ENCODE results near the gene TNFRSF12A.
A peak's percentile ranks its signal among the peaks of the same experiment; 100 is the strongest.
"Not testable (repeated sequence)": the region's sequence is repeated elsewhere in the genome, so short reads cannot be mapped to it uniquely, and the experiment has no call there.

TNFRSF12A gene

DNA sequence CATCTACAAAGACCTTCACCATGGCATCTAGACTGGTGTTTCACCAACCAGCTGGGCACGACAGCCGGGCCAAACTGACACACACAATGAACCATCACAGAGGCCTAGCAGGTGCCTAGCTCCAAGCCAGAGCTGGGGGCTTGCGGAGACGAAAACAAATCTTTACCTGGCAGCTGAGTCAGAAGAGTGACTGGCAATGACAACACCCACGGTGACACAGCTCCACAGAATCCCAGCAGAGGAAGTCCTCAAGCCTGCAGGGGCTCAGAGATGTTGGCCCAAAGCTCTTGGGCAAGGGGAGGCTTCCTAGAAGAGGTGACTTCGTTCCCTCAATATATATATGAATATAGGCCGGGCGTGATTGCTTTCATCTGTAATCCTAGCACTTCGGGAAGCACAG is 31.3 kb downstream of the TNFRSF12A start:
- no peak for DNase-seq

DNA sequence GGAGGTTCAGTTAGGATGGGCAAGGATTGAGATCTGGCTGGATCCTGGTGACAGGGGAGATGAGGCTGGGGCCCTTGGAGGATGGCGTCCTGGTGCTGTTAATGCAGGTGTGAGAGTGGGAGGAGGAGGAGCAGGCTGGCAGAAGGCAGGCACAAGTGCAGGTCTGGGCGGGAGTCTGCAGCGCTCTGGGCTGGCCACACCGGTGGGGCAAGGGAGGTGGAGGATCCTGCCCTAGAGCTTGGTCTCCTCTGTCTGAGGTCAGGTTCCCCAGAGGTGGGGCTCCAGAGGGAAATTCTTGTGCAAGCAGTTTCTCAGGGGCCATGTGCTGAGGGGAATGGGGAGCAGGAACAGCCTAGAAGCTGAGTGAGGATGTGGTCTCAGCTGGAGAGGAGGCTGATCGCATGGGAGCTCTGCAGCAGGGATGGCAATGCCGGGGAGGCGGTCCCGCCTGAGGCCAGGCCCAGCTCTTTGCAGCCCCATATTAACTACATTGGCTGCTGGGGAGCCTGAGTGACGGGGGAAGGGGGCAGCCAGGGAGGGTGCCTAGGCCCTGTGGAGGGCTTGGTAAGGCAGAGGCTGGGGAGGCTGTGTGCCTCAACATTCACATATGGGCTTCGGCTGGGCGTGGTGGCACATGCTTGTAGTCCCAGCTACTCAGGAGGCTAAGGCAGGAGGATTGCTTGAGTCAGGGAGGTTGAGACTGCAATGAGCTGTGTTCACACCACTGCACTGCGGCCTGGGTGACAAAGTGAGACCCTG is 32.6 kb downstream of the TNFRSF12A start:
- not testable (repeated sequence) for DNase-seq

DNA sequence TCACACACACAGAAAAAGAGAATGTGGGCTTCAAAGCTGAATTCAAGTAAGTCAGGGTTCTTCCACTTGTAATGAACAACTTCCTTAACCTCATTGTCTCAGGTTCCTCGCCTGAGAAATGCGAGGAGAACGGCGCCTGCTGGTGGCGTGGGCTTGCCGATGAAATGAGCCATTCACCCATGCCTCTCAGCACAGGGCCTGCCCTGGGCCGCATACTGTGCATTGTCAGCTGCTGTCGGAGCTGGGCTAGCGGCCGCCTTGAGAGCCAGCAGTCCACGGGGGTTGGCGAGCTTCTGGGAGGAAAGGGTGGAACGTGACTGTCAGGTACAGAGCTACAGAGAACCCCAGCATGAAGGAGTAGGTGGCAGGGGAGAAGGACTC is 33.2 kb downstream of the TNFRSF12A start:
- not testable (repeated sequence) for DNase-seq

GRCh38 chr16:3054965-3055733 is 35.0 kb downstream of the TNFRSF12A start:
- no peak for DNase-seq

GRCh38 chr16:3055734-3056115 is 35.6 kb downstream of the TNFRSF12A start:
- DNase-seq, result not testable (repeated sequence)

- DNase-seq, result no peak
These were observed 36.4 kb downstream of the TNFRSF12A start for GRCh38 chr16:3056336-3057180.

- no peak for DNase-seq
These were observed 37.3 kb downstream of the TNFRSF12A start for GRCh38 chr16:3057181-3058138.

DNA sequence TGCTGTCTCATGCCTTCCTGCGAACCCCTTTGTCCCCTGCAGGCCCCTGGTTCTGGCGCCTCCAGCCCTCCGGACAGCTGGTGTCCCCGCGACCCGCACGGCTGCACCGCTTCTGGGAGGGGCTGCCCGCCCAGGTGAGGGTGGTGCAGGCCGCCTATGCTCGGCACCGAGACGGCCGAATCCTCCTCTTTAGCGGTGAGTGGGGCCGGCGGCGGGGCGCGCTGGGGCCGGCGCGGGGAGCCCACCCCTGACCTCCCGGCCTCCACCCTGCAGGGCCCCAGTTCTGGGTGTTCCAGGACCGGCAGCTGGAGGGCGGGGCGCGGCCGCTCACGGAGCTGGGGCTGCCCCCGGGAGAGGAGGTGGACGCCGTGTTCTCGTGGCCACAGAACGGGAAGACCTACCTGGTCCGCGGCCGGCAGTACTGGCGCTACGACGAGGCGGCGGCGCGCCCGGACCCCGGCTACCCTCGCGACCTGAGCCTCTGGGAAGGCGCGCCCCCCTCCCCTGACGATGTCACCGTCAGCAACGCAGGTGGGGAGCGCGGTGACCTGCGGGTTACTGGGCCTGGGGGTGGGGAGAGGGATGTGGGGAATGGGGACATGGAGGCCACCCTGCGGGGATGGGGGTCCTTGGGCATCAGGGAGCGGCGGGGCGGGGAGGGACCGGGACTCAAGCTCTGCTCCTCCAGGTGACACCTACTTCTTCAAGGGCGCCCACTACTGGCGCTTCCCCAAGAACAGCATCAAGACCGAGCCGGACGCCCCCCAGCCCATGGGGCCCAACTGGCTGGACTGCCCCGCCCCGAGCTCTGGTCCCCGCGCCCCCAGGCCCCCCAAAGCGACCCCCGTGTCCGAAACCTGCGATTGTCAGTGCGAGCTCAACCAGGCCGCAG is 38.2 kb downstream of the TNFRSF12A start:
- peak; percentile 57 for DNase-seq

- peak; percentile 88 for DNase-seq
These were observed 39.0 kb downstream of the TNFRSF12A start for GRCh38 chr16:3059041-3059722.

- no peak for DNase-seq
These were observed 39.6 kb downstream of the TNFRSF12A start for GRCh38 chr16:3059723-3060242.

DNA sequence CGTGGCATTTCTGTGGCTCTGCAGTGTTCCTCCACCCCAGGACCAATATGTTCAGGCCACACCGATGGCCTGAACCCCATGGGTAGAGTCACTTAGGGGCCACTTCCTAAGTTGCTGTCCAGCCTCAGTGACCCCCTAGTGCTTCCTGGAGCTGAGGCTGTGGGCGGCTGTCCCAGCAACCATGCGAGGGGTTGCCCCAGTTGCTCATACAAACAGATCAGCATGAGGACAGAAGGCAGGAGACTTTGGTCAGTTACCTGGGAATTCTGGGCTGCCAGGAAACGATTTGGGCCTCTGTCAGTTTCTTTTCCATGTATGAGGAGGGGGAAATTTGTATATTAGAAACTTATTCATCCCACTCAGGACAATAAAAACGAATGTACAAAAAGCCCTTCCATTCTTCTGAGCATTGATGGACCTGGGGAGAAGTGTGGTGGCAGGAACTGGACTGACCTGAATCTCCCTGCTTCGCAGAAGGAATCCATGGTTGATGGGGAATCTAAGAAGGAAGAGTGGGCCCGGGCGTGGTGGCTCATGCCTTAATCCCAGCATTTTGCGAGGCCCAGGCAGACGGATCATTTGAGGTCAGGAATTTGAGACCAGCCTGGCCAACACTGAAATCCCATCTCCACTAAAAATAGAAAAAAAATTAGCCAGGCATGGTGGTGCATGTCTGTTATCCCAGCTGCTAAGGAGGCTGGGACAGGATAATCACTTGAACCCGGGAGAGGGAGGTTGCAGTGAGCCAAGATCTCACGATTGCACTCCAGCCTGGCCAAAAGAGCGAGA is 40.4 kb downstream of the TNFRSF12A start:
- no peak for DNase-seq

DNA sequence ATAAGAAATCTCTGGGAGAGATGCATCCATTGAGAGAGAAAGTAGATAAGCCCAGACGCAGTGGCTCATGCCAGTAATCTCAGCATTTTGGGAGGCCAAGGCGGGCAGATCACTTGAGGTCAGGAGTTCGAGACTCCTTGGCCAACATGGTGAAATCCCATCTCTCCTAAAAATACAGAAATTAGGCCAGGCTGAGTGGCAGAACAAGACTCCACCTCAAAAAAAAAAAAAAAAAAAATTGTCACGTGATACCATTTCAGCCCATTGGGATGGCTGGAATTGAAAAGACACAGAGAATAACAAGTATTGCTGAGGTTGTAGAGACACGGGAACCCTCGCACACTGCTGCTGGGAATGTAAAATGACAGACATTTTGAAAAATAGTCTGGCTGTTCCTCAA is 42.4 kb downstream of the TNFRSF12A start:
- DNase-seq, result no peak

GRCh38 chr16:3063625-3064386 is 43.6 kb downstream of the TNFRSF12A start:
- DNase-seq, result no peak

GRCh38 chr16:3065069-3065741 is 45.0 kb downstream of the TNFRSF12A start, which contains the start of gene IL32:
IL32 (plus strand) TSS chr16:3065640; CDS start chr16:3065812, 172 bp downstream.
- peak; percentile 88 for DNase-seq

GRCh38 chr16:3065742-3066439 is 45.7 kb downstream of the TNFRSF12A start:
- DNase-seq, result no peak

- DNase-seq, result no peak
These were observed 46.2 kb downstream of the TNFRSF12A start for GRCh38 chr16:3066440-3066748.

DNA sequence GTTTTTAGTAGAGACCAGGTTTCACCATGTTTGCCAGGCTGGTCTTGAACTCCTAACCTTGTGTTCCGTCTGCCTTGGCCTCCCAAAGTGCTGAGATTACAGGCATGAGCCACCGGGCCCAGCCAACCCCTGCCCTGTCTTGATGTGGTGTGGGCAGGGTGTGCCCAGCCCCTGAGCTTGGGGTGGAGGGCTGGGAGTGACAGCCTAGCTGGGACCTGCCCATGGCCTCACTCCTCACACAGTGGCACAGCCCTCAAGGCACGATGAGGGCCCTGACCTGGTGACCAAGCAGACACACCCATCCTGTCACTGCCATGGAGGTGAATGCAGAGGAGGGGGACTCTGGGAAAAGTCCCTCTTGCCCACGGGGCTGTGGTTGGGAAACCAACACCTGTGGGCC is 48.3 kb downstream of the TNFRSF12A start:
- DNase-seq, result peak; percentile 58

Measured in CD4-positive, alpha-beta T cell treated with Interleukin-17A for 1 hour (primary cell).